Measurements from ENCODE around the gene CCDC142.

CCDC142 gene

GRCh38 chr2:74441690-74442482, 40.9 kb downstream of the CCDC142 start, which contains the start of gene RTKN:
RTKN (minus strand) TSS chr2:74441937; CDS start chr2:74441816, 121 bp downstream.
- H3K9me3 ChIP-seq (ENCODE audit: severe bottlenecking): no peaks in the 10 kb centered on the region
- no peak for TF ChIP-seq CTCF (IDR thresholded peaks at IDR 0.05; ENCODE audit: poor library complexity, severe bottlenecking)
- peak within 1 kb of the TSS; percentile 84 for H3K27ac ChIP-seq (ENCODE audit: poor library complexity, severe bottlenecking)
- H3K4me1 ChIP-seq (ENCODE audit: insufficient read depth, poor library complexity, severe bottlenecking): peaks cover 14% of the 10 kb centered on the region
- DNase-seq (ENCODE audit: low spot score) (peak; percentile 82), ATAC-seq (ENCODE audit: low read depth) (peak; percentile 63)
- peaks cover 16% of the 10 kb centered on the region for H3K36me3 ChIP-seq (ENCODE audit: low read depth)
- H3K4me3 ChIP-seq (ENCODE audit: severe bottlenecking): peak within 1 kb of the TSS; percentile 42
- H3K27me3 ChIP-seq (ENCODE audit: insufficient read depth, poor library complexity, severe bottlenecking): no peaks in the 10 kb centered on the region

- no peaks in the 10 kb centered on the region for H3K27me3 ChIP-seq (ENCODE audit: insufficient read depth, poor library complexity, severe bottlenecking)
- DNase-seq (ENCODE audit: low spot score): no peak
- H3K9me3 ChIP-seq (ENCODE audit: severe bottlenecking): no peaks in the 10 kb centered on the region
- peaks cover 16% of the 10 kb centered on the region for H3K36me3 ChIP-seq (ENCODE audit: low read depth)
- no peak; the same call in none of the 3 replicates for ATAC-seq (ENCODE audit: low read depth)
- no peak for TF ChIP-seq CTCF (IDR thresholded peaks at IDR 0.05; ENCODE audit: poor library complexity, severe bottlenecking)
- peaks cover 14% of the 10 kb centered on the region for H3K4me1 ChIP-seq (ENCODE audit: insufficient read depth, poor library complexity, severe bottlenecking)
- H3K27ac ChIP-seq (ENCODE audit: poor library complexity, severe bottlenecking): peak overlapping the region; percentile 84
- H3K4me3 ChIP-seq (ENCODE audit: severe bottlenecking): peak overlapping the region; percentile 42
Measured at GRCh38 chr2:74441170-74441689, 41.6 kb downstream of the CCDC142 start.

- Histone ChIP-seq H3K4me1 (ENCODE audit: insufficient read depth, poor library complexity, severe bottlenecking) (peaks cover 14% of the 10 kb centered on the region), H3K36me3 (ENCODE audit: low read depth) (peaks cover 20% of the 10 kb centered on the region), H3K9me3 (ENCODE audit: severe bottlenecking) (no peaks in the 10 kb centered on the region), H3K27me3 (ENCODE audit: insufficient read depth, poor library complexity, severe bottlenecking) (no peaks in the 10 kb centered on the region), H3K4me3 (ENCODE audit: severe bottlenecking) (peak overlapping the region; percentile 42), H3K27ac (ENCODE audit: poor library complexity, severe bottlenecking) (peak overlapping the region; percentile 84)
- DNase-seq (ENCODE audit: low spot score) (no peak), ATAC-seq (ENCODE audit: low read depth) (peak; percentile 80)
- TF ChIP-seq CTCF (IDR thresholded peaks at IDR 0.05; ENCODE audit: poor library complexity, severe bottlenecking): peak; percentile 16
Measured at GRCh38 chr2:74440378-74441169, 42.2 kb downstream of the CCDC142 start.

GRCh38 chr2:74439803-74440377, 42.9 kb downstream of the CCDC142 start:
- Histone ChIP-seq H3K27me3 (ENCODE audit: insufficient read depth, poor library complexity, severe bottlenecking) (no peaks in the 10 kb centered on the region), H3K36me3 (ENCODE audit: low read depth) (peaks cover 27% of the 10 kb centered on the region), H3K9me3 (ENCODE audit: severe bottlenecking) (no peaks in the 10 kb centered on the region), H3K4me1 (ENCODE audit: insufficient read depth, poor library complexity, severe bottlenecking) (peaks cover 14% of the 10 kb centered on the region), H3K27ac (ENCODE audit: poor library complexity, severe bottlenecking) (peak overlapping the region; percentile 84), H3K4me3 (ENCODE audit: severe bottlenecking) (peak overlapping the region; percentile 42)
- no peak for DNase-seq (ENCODE audit: low spot score)
- TF ChIP-seq CTCF (IDR thresholded peaks at IDR 0.05; ENCODE audit: poor library complexity, severe bottlenecking): no peak
- peak; percentile 9; the same call in 1 of the 3 replicates for ATAC-seq (ENCODE audit: low read depth)
